H9 (cell line): ENCODE data around the gene APLP2. TPM values are rescaled to one million over a fixed set of nuclear protein-coding genes. Genes with fewer than 3 reads are reported as not detected.

Experiments
- DNase-seq: peaks from one replicate; pipeline ENCODE4 v3.0.0-alpha.2; 2017
- H2AFZ ChIP-seq: one replicate; pipeline ENCODE4 v1.6.1; 2013; ENCODE audit warnings: mild to moderate bottlenecking, low read length, control low read depth, moderate library complexity
- H2AK5ac ChIP-seq: 2 replicates; pipeline ENCODE4 v1.6.1; 2013; ENCODE audit warnings: low read length, control low read depth, mixed read lengths; ENCODE audit not compliant: insufficient read length
- H2BK120ac ChIP-seq: one replicate; pipeline ENCODE4 v1.6.1; 2013; ENCODE audit warnings: low read depth, mild to moderate bottlenecking, low read length, control low read depth, inconsistent platforms; ENCODE audit not compliant: poor library complexity, severe bottlenecking
- H2BK12ac ChIP-seq: 2 replicates; pipeline ENCODE4 v1.6.1; 2013; ENCODE audit warnings: low read length, control low read depth, mixed read lengths, low read depth; ENCODE audit not compliant: insufficient read length
- H2BK15ac ChIP-seq: 2 replicates; pipeline ENCODE4 v1.6.1; 2013; ENCODE audit warnings: low read depth, low read length, control low read depth
- H2BK20ac ChIP-seq: one replicate; pipeline ENCODE4 v1.6.1; 2013; ENCODE audit warnings: low read depth, mild to moderate bottlenecking, low read length, control low read depth, inconsistent platforms; ENCODE audit not compliant: poor library complexity, severe bottlenecking
- H2BK5ac ChIP-seq: 2 replicates; pipeline ENCODE4 v1.6.1; 2013; ENCODE audit warnings: low read length, control low read depth, mixed read lengths; ENCODE audit not compliant: insufficient read length
- H3K14ac ChIP-seq: 2 replicates; pipeline ENCODE4 v1.6.1; 2013; ENCODE audit warnings: low read length, control low read depth; ENCODE audit not compliant: insufficient read depth
- H3K18ac ChIP-seq: 2 replicates; pipeline ENCODE4 v1.6.1; 2013; ENCODE audit warnings: low read depth, mild to moderate bottlenecking, mixed read lengths, low read length, control low read depth; ENCODE audit not compliant: insufficient read length
- H3K23ac ChIP-seq: 2 replicates; pipeline ENCODE4 v1.6.1; 2013; ENCODE audit warnings: low read length, control low read depth, mixed read lengths, low read depth; ENCODE audit not compliant: insufficient read length
- H3K23me2 ChIP-seq: 2 replicates; pipeline ENCODE4 v1.6.1; 2013; ENCODE audit warnings: low read depth, mild to moderate bottlenecking, mixed read lengths, low read length, control low read depth; ENCODE audit not compliant: insufficient read length, poor library complexity, severe bottlenecking
- H3K27ac ChIP-seq: 2 replicates; pipeline ENCODE4 v1.5.1; 2013; ENCODE audit warnings: low read length, control low read depth, mixed read lengths, low read depth; ENCODE audit not compliant: insufficient read length
- H3K27me3 ChIP-seq: 2 replicates; pipeline ENCODE4 v1.6.1; 2013; ENCODE audit warnings: low read length, control low read depth, inconsistent platforms; ENCODE audit not compliant: insufficient read depth
- H3K4ac ChIP-seq: 2 replicates; pipeline ENCODE4 v1.6.1; 2013; ENCODE audit warnings: low read depth, mild to moderate bottlenecking, control low read depth, inconsistent platforms, low read length, moderate library complexity
- H3K4me1 ChIP-seq: 2 replicates; pipeline ENCODE4 v1.6.1; 2013; ENCODE audit warnings: low read length, control low read depth, inconsistent platforms; ENCODE audit not compliant: insufficient read depth
- H3K4me2 ChIP-seq: 2 replicates; pipeline ENCODE4 v1.6.1; 2013; ENCODE audit warnings: low read length, control low read depth, mixed read lengths; ENCODE audit not compliant: insufficient read length, insufficient read depth
- H3K56ac ChIP-seq: 2 replicates; pipeline ENCODE4 v1.6.1; 2013; ENCODE audit warnings: low read depth, mild to moderate bottlenecking, mixed read lengths, low read length, control low read depth; ENCODE audit not compliant: insufficient read length
- H3K79me1 ChIP-seq: 2 replicates; pipeline ENCODE4 v1.6.1; 2013; ENCODE audit warnings: low read depth, mild to moderate bottlenecking, moderate library complexity, low read length, control low read depth, inconsistent platforms; ENCODE audit not compliant: insufficient read depth, poor library complexity, severe bottlenecking
- H3K79me2 ChIP-seq: 2 replicates; pipeline ENCODE4 v1.6.1; 2013; ENCODE audit warnings: low read length, control low read depth, inconsistent platforms; ENCODE audit not compliant: insufficient read depth
- H3K9ac ChIP-seq: 2 replicates; pipeline ENCODE4 v1.6.1; 2013; ENCODE audit warnings: low read length, control low read depth, mixed read lengths; ENCODE audit not compliant: insufficient read length; ENCODE audit errors: extremely low read depth
- H3K9me3 ChIP-seq: one replicate; pipeline ENCODE4 v1.6.1; 2013; ENCODE audit warnings: low read depth, low read length, inconsistent platforms; ENCODE audit not compliant: control insufficient read depth
- H3T11ph ChIP-seq: one replicate; pipeline ENCODE4 v1.6.1; 2013; ENCODE audit warnings: mild to moderate bottlenecking, low read length, control low read depth, inconsistent platforms
- H4K20me1 ChIP-seq: one replicate; pipeline ENCODE4 v1.6.1; 2013; ENCODE audit not compliant: control insufficient read depth, insufficient read length, insufficient read depth
- H4K5ac ChIP-seq: 2 replicates; pipeline ENCODE4 v1.6.1; 2013; ENCODE audit warnings: low read depth, mild to moderate bottlenecking, mixed read lengths, low read length, control low read depth; ENCODE audit not compliant: insufficient read length
- H4K8ac ChIP-seq: replicated peaks from 2 replicates; pipeline ENCODE4 v1.6.1; 2013; ENCODE audit warnings: low read length, control low read depth, mixed read lengths, low read depth; ENCODE audit not compliant: insufficient read length
- H4K91ac ChIP-seq: 2 replicates; pipeline ENCODE4 v1.6.1; 2013; ENCODE audit warnings: low read depth, mild to moderate bottlenecking, moderate library complexity, mixed read lengths, low read length, control low read depth; ENCODE audit not compliant: insufficient read length
- H3K27ac Mint-ChIP-seq, 3 experiments: 2 replicates in 2 of 3; 3 replicates in 1 of 3; pipeline ENCODE4 v1.8.0; 2020 to 2021; ENCODE audit warnings: mixed read lengths in 3 of 3, mild to moderate bottlenecking in 1 of 3, moderate library complexity in 1 of 3
- H3K27me3 Mint-ChIP-seq: 2 replicates; pipeline ENCODE4 v1.8.0; 2021; ENCODE audit warnings: low read depth, mild to moderate bottlenecking, moderate library complexity, mixed read lengths
- H3K36me3 Mint-ChIP-seq, 3 experiments: 2 replicates in 2 of 3; 3 replicates in 1 of 3; pipeline ENCODE4 v1.8.0; 2020 to 2021; ENCODE audit warnings: low read depth in 3 of 3, mixed read lengths in 3 of 3; ENCODE audit not compliant: insufficient read depth in 1 of 3
- H3K4me1 Mint-ChIP-seq, 2 experiments: 2 replicates each; pipeline ENCODE4 v1.8.0; 2020; ENCODE audit warnings: mixed read lengths in 2 of 2
- H3K4me3 Mint-ChIP-seq, 2 experiments: 2 replicates in 1 of 2; 3 replicates in 1 of 2; pipeline ENCODE4 v1.8.0; 2020 to 2021; ENCODE audit warnings: mild to moderate bottlenecking in 2 of 2, mixed read lengths in 2 of 2, moderate library complexity in 1 of 2
- H3K9me3 Mint-ChIP-seq, 2 experiments: 2 replicates in 1 of 2; 3 replicates in 1 of 2; pipeline ENCODE4 v1.8.0; 2020; ENCODE audit warnings: mild to moderate bottlenecking in 2 of 2, mixed read lengths in 2 of 2, moderate library complexity in 1 of 2
- WGBS: extraction: QIAGEN DNeasy Blood & Tissue Kit; methylation state at CpG from one replicate; pipeline ENCODE4 v1.1.7; 2013; ENCODE audit warnings: missing lambda C conversion rate, low lambda C conversion rate, mixed read lengths; ENCODE audit not compliant: insufficient read length; ENCODE audit errors: extremely low coverage; 5-methylcytosine and 5-hydroxymethylcytosine counted together
- total RNA-seq: library from RNA; stranded (reverse); gene quantifications from 2 replicates; pipeline ENCODE4 v1.2.1, GENCODE V29; 2021
- TF ChIP-seq, protein P1 (sequence below): fragments of 200-600 bp; sonication (generic); conservative IDR thresholded peaks from 3 replicates; pipeline ENCODE4 v1.8.0; 2021; ENCODE audit warnings: antibody characterized with exemption, mild to moderate bottlenecking

The APLP2 gene
- total RNA-seq, 1 experiment from 2014 or later, result 328 TPM

DNA sequence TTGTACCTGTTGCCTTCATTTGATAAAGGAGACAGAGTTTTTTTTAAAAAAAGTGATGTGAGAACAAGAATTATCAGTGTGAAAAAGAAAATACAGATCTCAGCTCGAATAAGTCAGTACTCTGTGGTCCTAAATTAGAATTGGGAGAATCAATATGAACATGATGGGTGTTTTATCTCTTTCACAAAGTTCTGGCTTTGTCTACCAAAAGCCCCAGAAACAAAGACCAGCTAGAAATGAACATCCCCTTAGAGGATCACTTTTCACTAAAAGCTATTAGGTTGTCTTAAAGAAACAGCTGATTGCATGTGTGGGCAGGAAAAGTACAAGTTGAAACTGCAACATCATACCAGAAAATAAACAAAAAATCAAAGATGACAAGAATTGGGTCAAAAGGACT is 81.5 kb downstream of the APLP2 start:
- Histone ChIP-seq H4K8ac (no peak overlapping the region), H4K91ac (no peak overlapping the region), H3T11ph (no peak overlapping the region), H3K79me2 (no peaks in the 10 kb centered on the region), H3K4me2 (no peak overlapping the region), H3K18ac (no peak overlapping the region), H2BK5ac (no peak overlapping the region), H3K4me1 (no peaks in the 10 kb centered on the region; the same call in 1 of the 2 replicates), H3K4ac (no peak overlapping the region), H3K23me2 (no peaks in the 10 kb centered on the region), H2AFZ (no peak overlapping the region), H3K56ac (no peak overlapping the region), H3K9me3 (no peaks in the 10 kb centered on the region), H3K79me1 (no peaks in the 10 kb centered on the region), H2BK12ac (no peak overlapping the region), H2BK20ac (no peak overlapping the region), H3K27me3 (no peaks in the 10 kb centered on the region), H4K20me1 (no peaks in the 10 kb centered on the region), H2BK120ac (no peak overlapping the region), H3K9ac (no peak overlapping the region), H4K5ac (no peak overlapping the region), H3K14ac (no peak overlapping the region), H2AK5ac (no peak overlapping the region), H3K27ac (no peak overlapping the region), H2BK15ac (no peak overlapping the region), H3K23ac (no peak overlapping the region)
- H3K27ac Mint-ChIP-seq, result 0 out of 7 replicates have a peak overlapping the region, but pooled peaks of 1 of the 3 experiments have one; percentile 16
- no peak for DNase-seq
- H3K4me1 Mint-ChIP-seq, result peaks cover 16% of the 10 kb centered on the region in 2 experiments
- no CpG with 5 or more reads among the region's 1 CpG for WGBS
- H3K4me3 Mint-ChIP-seq, result no peak overlapping the region
- H3K9me3 Mint-ChIP-seq, result no peaks in the 10 kb centered on the region
- H3K27me3 Mint-ChIP-seq, result no peaks in the 10 kb centered on the region
- peaks cover 6 to 12% (median 7%) of the 10 kb centered on the region in 3 experiments; a peak in 6 of 7 replicates for H3K36me3 Mint-ChIP-seq
- TF ChIP-seq, protein P1, sequence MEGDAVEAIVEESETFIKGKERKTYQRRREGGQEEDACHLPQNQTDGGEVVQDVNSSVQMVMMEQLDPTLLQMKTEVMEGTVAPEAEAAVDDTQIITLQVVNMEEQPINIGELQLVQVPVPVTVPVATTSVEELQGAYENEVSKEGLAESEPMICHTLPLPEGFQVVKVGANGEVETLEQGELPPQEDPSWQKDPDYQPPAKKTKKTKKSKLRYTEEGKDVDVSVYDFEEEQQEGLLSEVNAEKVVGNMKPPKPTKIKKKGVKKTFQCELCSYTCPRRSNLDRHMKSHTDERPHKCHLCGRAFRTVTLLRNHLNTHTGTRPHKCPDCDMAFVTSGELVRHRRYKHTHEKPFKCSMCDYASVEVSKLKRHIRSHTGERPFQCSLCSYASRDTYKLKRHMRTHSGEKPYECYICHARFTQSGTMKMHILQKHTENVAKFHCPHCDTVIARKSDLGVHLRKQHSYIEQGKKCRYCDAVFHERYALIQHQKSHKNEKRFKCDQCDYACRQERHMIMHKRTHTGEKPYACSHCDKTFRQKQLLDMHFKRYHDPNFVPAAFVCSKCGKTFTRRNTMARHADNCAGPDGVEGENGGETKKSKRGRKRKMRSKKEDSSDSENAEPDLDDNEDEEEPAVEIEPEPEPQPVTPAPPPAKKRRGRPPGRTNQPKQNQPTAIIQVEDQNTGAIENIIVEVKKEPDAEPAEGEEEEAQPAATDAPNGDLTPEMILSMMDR, result no peak
